ENCODE measurements around the gene KAT6B. TPM values are rescaled to one million over a fixed set of nuclear protein-coding genes. Genes with fewer than 3 reads are reported as not detected.

Gene KAT6B
- total and polyA plus RNA-seq, 2 of the 8 experiments (the other 6 are each of a cell fraction or from before 2014, with no cell fraction given), result 7.3 to 30.8 TPM

DNA sequence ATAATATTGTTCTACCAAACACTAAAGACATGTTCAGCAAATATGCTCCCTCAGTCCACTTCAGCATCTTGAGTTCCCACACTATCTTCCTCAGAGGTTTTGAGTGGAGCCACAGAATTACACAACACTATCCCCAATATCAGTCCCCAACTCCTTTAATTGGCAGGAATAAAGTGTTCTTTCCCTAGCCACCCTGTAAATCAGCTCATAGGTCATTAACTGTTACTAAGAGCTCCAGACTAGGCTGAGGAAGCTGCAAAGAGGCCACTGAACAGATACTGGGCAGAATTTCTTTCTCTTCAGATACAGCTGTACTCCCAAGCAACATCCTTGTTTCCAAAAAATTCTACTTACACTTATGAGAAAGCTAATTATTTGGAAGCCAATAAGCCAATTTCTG is 11.6 kb upstream of the KAT6B start:
- Histone ChIP-seq H2AK5ac (ENCODE audit: low read depth, low read length) (no peak overlapping the region), H3K36me3 (ENCODE audit: control insufficient read depth in 2 of 4, insufficient read depth in 4 of 4, low read length in 3 of 4) (no peaks in the 10 kb centered on the region), H3K27me3 (replicated peaks in 1 of 4; ENCODE audit: control insufficient read depth in 3 of 4, extremely low read depth in 1 of 4, insufficient read depth in 3 of 4, low read length in 3 of 4) (peaks cover 0 to 2% (median 0%) of the 10 kb centered on the region in 4 experiments; a peak in 1 of 7 replicates), H3K9ac (replicated peaks in 1 of 4; ENCODE audit: extremely low read depth in 1 of 4, low read depth in 3 of 4, low read length in 3 of 4) (no peak overlapping the region), H3K79me2 (ENCODE audit: control insufficient read depth in 1 of 2, insufficient read depth in 2 of 2, low read length in 2 of 2) (no peaks in the 10 kb centered on the region), H3K4me1 (replicated peaks in 1 of 4; ENCODE audit: control insufficient read depth in 3 of 4, insufficient read depth in 4 of 4, low read length in 3 of 4) (peaks cover 0 to 13% (median 2%) of the 10 kb centered on the region in 4 experiments; a peak in 5 of 7 replicates), H4K8ac (ENCODE audit: extremely low read depth, insufficient read depth, low read length) (no peak overlapping the region), H3K18ac (ENCODE audit: extremely low read depth, low read length) (no peak overlapping the region), H2BK20ac (ENCODE audit: low read length) (no peak overlapping the region), H2AFZ (ENCODE audit: low read length) (no peak overlapping the region), H3K23me2 (ENCODE audit: low read depth, low read length) (peaks cover 3% of the 10 kb centered on the region; the same call in 1 of the 2 replicates), H3K14ac (ENCODE audit: insufficient read length) (no peak overlapping the region), H3K23ac (ENCODE audit: insufficient read length) (no peak overlapping the region), H3K4me3 (ENCODE audit: extremely low read depth in 1 of 4, insufficient read depth in 2 of 4, low read depth in 3 of 4, low read length in 4 of 4) (no peak overlapping the region), H4K5ac (ENCODE audit: insufficient read length, low read depth, low read length) (no peak overlapping the region), H3K9me3 (ENCODE audit: insufficient read depth in 2 of 2, low read depth in 1 of 2, low read length in 1 of 2) (peaks cover 3 to 5% of the 10 kb centered on the region in 2 experiments; a peak in 2 of 4 replicates), H2BK5ac (ENCODE audit: low read depth, low read length) (no peak overlapping the region), H4K91ac (replicated peaks; ENCODE audit: insufficient read length, low read length) (no peak overlapping the region), H3K4ac (replicated peaks; ENCODE audit: insufficient read length, low read depth, low read length) (no peak overlapping the region), H3K56ac (replicated peaks; ENCODE audit: insufficient read length, low read depth, low read length) (no peak overlapping the region), H2BK120ac (replicated peaks; ENCODE audit: low read depth, low read length) (no peak overlapping the region), H2BK15ac (ENCODE audit: low read length) (no peak overlapping the region), H3K4me2 (ENCODE audit: insufficient read depth in 1 of 2, low read depth in 2 of 2, low read length in 2 of 2) (no peak overlapping the region), H4K20me1 (replicated peaks in 1 of 2; ENCODE audit: control insufficient read depth in 1 of 2, insufficient read depth in 2 of 2, low read length in 2 of 2) (no peaks in the 10 kb centered on the region), H2BK12ac (ENCODE audit: low read depth, low read length) (no peak overlapping the region), H3K79me1 (ENCODE audit: low read depth, low read length) (no peaks in the 10 kb centered on the region), H3K27ac (ENCODE audit: low read depth, low read length) (no peak overlapping the region)
- no peak for FAIRE-seq
- CTCF ChIA-PET (ENCODE audit: partially characterized antibody), result no interaction called here
- POLR2A ChIA-PET (ENCODE audit: partially characterized antibody), result interaction anchor here (0.7 kb wide), 1 partner anchor 10 kb away, joined by 3 read pairs; no protein-coding TSS in a partner anchor
- no peak for DNase-seq (ENCODE audit: low read depth in 1 of 2, low spot score in 2 of 2)
- TF ChIP-seq JUN (IDR thresholded peaks at IDR 0.05; ENCODE audit: low read depth, low read length), result no peak
- TF ChIP-seq, protein P1, sequence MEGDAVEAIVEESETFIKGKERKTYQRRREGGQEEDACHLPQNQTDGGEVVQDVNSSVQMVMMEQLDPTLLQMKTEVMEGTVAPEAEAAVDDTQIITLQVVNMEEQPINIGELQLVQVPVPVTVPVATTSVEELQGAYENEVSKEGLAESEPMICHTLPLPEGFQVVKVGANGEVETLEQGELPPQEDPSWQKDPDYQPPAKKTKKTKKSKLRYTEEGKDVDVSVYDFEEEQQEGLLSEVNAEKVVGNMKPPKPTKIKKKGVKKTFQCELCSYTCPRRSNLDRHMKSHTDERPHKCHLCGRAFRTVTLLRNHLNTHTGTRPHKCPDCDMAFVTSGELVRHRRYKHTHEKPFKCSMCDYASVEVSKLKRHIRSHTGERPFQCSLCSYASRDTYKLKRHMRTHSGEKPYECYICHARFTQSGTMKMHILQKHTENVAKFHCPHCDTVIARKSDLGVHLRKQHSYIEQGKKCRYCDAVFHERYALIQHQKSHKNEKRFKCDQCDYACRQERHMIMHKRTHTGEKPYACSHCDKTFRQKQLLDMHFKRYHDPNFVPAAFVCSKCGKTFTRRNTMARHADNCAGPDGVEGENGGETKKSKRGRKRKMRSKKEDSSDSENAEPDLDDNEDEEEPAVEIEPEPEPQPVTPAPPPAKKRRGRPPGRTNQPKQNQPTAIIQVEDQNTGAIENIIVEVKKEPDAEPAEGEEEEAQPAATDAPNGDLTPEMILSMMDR (IDR thresholded peaks at IDR 0.05; ENCODE audit: control extremely low read depth in 1 of 3, insufficient read depth in 1 of 3, low read depth in 1 of 3, low read length in 3 of 3), result no peak
- TF ChIP-seq, protein P2, sequence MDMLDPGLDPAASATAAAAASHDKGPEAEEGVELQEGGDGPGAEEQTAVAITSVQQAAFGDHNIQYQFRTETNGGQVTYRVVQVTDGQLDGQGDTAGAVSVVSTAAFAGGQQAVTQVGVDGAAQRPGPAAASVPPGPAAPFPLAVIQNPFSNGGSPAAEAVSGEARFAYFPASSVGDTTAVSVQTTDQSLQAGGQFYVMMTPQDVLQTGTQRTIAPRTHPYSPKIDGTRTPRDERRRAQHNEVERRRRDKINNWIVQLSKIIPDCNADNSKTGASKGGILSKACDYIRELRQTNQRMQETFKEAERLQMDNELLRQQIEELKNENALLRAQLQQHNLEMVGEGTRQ (IDR thresholded peaks at IDR 0.05; ENCODE audit: low read length), result no peak
- no peak for TF ChIP-seq SAP30 (IDR thresholded peaks at IDR 0.05; ENCODE audit: insufficient read depth, insufficient replicate concordance, low read length)
- TF ChIP-seq BCL11A (IDR thresholded peaks at IDR 0.05; ENCODE audit: low read depth in 2 of 2, low read length in 2 of 2), result no peak
- no peak for TF ChIP-seq MAFK (IDR thresholded peaks at IDR 0.05; ENCODE audit: low read depth, low read length)
- TF ChIP-seq RFX5 (IDR thresholded peaks at IDR 0.05; ENCODE audit: borderline replicate concordance, low read depth, low read length), result no peak
- TF ChIP-seq RAD21 (IDR thresholded peaks at IDR 0.05 in 1 of 2, conservative IDR thresholded peaks at IDR 0.05 in 1 of 2; ENCODE audit: low read depth in 2 of 2, low read length in 2 of 2), result no peak
- TF ChIP-seq SRF (IDR thresholded peaks at IDR 0.05; ENCODE audit: low read depth, low read length), result no peak
- no peak for TF ChIP-seq NANOG (IDR thresholded peaks at IDR 0.05; ENCODE audit: insufficient read depth, low read depth, low read length, poor library complexity, severe bottlenecking)

Data from H1 (cell line).